Fibroblast of gingiva (primary cell): ENCODE data around the gene PKHD1.

Experiments used
- DNase-seq: peaks from one replicate; pipeline ENCODE4 v3.0.0-alpha.2; 2011; ENCODE audit warnings: low read depth

Gene PKHD1

DNA sequence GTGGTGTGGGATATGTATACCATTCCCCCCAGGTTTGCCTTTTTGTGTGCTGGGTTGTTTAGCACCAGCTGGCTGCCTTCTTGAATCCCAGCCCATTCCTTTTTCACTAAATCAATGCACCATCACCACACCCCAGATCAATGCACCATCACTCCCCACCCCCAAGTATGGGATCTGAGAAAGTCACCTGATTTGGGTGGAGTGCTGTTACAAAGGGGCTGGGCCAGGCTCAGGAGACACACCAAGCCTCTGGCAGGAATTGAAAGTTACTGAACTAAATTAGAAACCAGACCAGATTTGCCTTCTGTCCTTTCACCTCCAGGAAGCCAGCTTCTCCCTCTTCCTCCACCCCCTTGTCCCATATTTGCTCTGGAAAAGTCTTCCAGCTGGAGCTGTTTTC, 19.6 kb upstream of the PKHD1 start:
- DNase-seq = no peak

DNA sequence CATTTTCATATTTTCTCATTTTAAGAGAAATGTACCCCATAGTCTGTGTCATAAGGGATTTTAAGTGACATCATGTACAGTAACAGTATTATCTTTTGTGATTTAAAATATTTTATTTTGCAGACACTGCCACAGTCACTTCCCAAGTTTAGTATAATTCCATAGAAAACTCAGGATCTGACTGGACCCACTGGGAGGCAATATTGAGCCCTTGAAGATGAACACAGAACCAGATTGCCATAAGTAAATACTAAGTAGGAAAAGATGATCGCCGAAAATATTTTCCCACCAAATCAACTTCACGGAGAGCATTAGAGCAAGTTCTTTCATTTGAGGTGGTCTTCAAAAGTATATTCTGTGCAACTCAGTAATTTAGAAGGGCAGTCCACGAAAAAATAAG, 17.6 kb upstream of the PKHD1 start:
- no peak for DNase-seq

DNA sequence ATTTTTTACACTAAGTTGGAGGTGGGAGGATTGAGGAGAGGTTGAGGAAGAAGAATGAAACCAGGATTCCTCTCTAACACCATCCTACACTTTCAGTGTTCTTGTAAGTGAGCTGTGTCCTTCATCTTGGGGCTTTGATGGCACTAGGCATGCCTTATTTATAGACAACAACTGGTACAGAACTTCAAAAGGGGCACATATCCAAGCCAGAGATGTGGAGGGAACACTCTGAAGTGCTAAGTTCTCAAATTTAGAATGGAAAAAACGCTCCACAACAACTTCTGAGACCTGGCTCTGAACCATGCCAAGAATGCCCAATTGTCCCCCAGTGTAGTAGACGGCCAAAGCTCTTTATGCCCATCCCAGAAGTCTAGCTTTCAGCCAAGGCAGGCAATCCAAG, 16.2 kb upstream of the PKHD1 start:
- no peak for DNase-seq

DNA sequence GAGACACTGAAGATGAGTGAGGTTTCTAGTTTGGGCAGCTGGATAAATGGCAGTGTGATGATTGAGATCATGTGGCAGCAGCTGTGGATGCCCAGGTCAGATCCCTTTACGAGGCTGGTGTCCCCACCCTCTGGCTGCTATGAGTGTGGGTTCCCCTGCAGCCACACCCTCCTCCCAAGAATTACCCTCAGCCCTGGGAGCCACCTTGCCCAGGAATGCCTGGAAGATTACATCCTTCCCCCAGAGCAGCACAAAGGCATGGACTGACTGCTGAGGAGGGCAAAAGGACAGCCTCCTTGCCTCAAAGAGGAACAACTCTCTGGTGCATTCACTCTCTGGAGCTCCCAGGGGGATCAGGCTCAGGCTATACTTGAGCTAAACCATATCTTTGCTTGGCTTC, 15.0 kb upstream of the PKHD1 start:
- no peak for DNase-seq

DNA sequence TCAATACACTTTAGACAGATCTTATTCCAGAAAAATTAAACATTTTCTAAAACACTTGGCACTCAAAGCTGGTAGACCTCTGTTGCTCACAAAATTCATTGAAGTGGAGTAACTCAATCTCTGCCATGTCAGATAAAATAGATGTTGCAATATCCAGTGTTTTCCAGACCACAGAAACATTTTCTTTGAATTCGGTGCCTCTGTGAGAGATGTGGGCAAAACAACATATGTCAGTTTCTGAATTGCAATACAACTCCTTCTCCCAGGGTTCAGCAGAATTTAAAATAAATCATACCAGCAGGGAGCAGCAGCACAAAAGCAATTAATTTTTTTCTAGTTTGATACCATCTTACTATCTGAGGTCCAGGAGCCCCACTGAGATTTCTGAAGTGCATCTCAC, 11.3 kb upstream of the PKHD1 start:
- DNase-seq = no peak

DNA sequence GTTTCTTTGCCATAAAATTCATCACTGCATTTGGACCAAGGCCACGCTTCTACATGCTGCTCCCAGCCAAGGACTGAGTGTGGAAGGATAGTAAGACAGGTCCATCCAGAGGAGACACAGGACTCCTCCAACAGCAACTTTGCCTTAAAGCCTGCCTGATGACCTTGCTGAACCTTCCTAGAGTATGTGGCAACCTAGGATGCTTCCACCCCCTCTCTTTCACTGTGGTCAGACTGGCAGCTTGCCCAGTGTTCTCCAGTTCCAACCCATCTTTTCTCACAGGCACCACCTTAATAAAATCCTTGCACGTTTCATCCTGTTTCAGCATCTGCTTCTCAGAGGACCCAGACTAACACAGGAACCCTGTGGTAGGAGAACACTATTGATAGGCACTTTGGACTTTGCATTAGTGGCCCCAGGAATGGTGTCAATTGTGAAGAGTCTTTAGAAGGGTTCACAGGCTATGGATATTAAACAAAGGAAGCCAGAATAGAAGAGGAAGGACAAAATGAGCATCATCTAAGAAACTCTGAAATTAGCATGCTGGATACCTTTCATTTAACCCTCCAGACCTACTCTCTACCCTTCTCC, 2.4 kb upstream of the PKHD1 start:
- DNase-seq = no peak

DNA sequence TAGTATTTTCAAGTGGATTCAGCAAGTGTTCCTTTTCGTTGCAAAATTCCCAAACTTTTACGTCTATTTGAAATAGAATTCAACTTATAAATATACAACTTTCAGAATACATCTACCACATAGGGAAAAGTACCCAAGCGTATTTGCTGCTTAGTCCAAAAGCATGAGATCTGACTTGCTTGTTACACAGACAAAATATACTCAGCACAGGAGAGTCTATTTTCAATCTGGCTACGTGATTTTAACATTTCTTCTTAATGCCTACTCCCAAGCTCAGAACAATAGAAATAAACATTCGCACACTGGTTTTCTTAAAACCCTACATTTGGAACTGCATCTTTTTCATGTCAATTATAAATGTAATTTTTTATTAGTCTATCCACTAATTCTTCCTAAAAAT, 672 bp downstream of the PKHD1 start:
- DNase-seq = no peak

DNA sequence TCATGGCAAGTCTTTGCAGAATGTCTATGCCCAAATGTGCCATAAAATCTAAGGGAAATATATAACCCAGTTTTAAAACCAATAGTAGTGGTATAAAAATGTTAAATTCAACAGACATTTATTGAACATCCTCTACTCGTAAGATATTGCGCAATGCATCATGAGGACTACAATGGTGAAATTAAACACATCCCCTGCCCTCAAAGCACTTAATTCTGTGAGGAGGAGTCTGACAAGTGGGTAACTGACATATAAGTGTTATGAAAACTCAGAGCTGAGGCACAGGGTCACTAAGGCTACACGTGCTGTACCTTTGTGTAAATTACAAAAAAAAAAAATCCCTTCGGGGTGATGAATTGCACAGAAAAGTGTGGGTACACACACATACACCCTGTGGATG, 6.2 kb downstream of the PKHD1 start:
- no peak for DNase-seq

DNA sequence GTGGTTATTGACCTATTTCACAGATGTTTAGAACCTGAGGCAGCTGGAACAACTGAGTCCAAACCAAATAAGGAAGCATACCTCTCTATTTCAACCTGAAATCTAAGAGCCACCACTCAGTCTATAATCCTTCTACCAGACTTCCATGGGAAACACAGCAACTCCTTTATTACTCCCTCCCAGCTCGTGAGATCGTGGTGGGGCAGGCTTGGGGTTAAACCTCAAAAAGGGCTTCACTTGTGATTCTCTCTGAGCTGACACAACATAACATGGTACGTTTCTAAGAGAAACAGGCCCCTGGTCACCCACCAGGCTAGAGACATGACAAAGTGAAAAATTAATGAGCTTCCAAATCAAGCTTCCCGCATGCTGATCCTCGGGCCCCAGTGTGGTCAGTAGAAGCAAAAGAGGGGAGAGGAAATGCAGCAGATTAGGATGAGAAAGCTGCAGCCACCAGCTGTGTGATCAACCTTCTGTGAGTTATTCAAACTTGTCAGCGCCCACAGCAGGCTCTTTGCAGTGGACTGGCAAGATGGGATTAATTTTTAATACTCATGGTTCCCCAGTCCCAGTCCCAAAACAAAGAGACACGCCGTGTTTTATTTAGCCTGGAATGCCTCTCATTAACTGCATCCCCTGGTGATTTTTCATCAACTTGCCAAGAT, 9.3 kb downstream of the PKHD1 start:
- no peak for DNase-seq

DNA sequence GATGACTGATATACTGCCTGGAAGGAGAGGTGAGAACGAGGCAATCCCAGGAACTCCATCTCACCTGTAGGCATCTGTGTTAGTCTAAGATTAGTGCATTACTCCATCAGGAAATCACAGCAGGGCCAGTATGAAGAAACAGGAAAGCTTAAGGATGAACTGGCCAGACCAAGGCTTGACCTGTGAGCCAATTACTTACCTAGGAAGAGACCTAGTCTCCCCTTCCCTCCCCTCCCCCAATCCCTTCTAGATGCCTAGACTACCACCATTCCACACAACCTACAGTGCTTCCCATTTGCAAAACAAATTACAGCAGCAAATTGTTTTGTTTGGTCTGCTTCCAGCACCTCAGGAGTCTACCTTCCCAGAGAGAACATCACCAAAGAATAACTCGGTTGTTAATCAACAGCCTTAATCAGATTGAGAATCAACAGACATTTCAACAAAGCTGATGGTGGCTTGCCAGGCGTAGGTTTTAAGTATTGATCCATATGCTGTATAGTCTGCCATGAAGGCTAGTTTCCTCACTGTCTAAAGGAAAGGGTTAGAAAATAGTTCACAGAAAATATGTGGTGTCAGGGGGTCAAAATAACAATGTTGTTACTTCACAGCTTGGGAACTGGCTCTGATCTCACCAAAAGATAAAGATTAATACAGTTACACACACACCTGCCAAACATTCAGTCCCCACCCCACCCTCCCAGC, 10.1 kb downstream of the PKHD1 start:
- DNase-seq = no peak

DNA sequence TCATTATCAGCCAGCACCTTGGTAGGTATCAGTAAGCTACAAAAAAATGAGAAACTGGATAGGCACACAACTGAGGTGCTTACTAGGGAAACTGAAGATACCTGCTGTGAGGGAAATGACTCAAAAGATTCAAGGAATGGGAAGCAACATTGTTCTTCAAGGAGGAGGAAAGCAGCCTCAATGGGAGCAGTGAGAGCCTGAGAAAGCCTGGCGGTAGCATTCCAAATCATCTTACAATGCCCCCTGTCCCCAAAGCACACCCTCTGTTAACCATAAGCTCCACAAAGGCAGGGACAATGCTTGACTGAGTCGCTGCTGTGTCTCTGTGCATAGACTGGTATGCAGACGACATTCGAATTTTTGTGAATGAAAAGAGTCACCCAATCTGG, 10.6 kb downstream of the PKHD1 start:
- no peak for DNase-seq

DNA sequence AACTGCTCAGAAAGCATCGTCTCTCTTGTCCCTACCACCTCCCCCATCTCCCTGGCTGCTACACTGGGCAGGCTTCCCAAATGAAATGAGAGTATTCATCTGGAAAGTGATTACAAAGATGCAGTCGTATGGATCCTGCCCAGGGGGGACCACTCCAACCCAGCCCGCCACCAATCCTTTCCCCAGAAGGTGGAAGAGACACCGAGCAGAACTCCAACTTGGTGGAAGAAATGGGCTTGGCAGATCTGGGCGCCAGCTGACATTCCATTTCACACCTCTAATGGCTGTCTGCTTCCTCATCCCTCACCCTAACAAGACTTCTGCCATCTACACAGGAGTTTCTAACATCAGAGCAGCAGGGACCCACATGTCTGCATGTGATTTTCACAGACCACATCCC, 12.7 kb downstream of the PKHD1 start:
- DNase-seq = no peak

DNA sequence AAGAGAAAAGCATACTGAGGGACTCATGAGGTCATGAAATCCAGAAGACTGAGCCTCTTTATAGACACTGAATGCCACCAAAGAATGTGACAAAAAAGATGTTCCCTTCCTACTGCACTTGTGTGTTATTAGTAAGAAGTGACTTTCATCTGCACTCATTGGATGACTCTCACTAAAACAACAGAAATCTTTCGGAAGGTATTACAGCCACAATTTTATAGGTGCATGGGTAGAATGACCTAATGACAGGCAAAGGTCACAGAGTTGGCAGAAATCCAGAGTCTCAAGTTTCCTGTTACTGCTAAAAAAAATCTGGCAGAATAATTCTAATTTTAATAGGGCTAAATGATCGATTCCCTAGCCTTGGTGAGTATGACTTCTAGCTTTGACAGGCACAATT, 13.3 kb downstream of the PKHD1 start:
- no peak for DNase-seq

DNA sequence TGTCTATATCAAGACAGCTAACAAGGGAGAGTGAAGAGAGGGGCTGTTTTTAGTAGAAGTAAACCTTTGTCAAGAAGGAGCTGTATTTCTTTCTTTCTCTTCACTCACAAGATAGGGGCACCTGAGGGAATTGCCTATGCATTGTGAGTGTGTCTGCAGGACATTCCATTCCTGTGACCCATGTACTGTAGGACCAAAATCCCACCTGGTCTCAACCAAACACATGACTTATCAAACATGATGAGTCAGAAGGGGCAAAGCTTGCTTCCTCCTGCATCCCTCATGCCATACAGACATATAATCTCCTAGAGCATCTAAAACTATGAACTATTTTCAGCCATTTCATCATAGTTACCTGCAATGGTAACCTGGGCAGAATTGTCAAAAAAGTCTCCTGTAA, 21.8 kb downstream of the PKHD1 start:
- no peak for DNase-seq

DNA sequence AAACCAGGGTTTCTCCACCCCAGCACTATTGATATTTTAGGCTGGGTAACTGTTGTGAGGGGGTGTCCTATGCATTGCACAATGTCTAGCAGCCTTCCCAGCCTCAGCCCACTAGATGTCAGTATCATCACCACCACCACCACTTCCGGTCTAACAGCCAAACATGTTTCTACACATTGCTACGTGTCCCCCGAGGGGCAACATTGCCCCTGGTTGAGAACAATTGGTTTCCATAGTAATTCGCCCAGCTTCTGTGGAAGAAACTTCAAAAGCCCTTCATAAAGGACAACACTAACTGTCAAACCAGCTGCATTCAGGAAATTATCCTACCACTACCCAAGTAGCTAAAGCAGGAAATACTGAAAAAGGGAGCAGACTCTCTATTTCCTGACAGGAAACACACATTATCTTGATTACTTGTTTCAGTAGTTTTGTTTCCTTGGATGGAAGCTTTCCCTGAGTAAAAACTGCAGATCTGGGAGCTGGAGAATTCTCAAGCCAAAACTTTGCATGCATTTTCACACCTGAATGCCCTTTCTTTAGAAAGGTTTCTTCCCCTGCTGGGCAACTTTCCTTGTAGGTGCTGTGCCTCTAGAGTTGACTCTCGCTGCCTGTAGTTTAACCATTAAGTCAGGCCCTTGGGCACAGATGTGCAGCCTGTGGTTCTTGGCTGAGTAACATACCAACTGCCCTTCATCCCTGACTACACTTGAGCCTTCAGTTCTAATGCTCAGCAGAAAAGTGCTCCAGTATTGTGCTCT, 23.6 kb downstream of the PKHD1 start:
- DNase-seq = no peak

DNA sequence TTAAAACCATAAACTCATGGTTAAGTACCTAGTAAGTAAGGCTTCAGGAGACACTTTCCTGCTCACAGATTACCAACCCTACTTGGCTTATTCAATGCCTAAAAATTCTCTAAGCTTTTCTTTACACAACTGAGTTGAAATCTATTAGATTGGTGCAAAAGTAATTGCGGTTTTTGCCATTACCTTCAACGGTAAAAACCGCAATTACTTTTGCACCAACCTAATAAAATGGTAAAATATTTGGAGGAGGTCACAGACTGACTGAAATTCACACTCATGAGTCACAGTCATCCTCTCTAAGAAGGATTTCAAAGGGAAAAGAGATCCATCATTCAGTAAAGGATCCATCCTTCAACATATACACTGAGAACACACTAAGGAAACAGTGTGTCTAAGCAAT, 25.9 kb downstream of the PKHD1 start:
- DNase-seq = no peak

DNA sequence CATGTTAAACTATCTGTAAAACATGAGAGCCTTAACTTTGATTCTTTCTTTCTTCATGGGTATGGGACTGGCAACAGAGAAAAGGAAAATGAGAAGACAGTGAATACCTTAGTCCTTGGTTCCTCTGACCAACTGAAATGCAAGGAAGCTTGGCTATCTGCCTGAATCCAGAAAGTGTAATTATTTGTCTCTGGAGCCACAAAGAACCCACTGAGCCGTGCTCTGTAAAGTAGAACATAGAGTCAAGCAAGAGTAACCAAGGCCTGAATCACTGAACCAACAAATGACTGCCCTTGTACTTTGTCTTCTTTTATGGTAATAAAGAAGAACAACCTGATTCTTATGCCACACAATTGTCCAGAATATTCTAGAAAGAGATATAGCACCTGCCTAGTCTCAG, 27.6 kb downstream of the PKHD1 start:
- DNase-seq = no peak

DNA sequence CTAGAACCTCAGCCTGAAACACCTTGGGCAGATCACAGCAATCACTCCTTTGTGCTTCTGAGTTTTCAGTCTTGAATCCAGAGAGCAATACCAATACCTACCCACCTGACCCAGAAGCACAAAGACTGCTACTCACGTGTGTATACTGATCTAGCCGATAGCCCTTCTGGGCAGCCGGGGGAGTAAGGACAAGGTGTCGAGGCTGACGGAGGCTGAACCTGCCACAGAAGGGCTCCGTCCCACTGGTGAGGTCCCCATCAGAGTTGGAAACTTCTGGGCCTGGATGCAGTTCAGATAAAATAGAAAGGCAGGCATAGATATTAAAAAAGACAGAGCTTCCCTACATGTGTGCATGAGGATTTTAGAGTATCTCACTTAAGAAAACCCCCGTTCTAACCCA, 32.0 kb downstream of the PKHD1 start:
- no peak for DNase-seq

DNA sequence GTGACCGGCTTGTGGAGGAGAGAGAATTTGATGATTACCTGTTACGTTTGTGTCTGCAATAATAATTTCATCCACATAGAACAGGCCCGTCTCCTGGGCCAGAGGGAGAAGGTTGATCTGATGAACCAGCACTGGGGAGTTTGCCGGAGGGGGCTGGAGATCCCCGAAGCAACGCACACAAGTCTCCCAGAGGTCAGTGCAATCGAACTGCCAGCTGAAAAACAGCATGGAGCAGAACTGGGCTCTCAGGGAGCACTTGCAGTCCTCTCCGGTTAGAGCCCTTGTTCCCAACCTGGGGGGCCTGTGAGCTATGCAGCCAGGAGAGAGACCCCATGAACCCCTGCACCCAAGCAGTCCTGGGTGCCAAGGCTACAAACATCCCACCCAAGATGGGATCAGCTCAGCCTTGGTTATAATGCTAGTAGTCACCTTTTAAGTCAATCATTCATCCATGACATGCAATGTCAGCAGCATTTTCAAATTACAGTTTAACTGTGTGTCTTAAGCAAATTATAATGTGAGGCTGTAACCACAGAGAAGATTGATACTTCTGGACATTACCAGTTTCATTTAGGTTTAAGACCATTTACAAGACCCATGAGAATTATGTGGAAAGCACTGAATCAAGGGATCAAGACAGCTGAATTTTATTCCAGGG, 34.2 kb downstream of the PKHD1 start:
- no peak for DNase-seq

DNA sequence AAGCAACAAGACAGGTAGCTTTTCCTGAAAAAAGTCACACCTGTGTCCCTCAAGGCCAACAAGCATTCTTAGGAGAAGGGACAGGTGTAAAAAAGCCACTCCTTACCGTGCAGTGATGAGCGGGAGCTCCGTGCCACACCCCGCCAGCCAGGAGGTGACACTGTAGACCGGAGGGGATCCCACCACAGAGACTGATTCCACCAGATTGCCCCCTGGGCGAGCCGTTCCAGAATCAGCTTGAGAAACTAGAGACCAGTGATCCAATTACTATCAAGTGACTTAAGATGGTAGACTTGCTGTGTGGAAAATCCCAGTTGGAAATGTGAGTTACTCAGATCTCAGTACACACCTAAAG, 37.4 kb downstream of the PKHD1 start:
- DNase-seq = no peak

DNA sequence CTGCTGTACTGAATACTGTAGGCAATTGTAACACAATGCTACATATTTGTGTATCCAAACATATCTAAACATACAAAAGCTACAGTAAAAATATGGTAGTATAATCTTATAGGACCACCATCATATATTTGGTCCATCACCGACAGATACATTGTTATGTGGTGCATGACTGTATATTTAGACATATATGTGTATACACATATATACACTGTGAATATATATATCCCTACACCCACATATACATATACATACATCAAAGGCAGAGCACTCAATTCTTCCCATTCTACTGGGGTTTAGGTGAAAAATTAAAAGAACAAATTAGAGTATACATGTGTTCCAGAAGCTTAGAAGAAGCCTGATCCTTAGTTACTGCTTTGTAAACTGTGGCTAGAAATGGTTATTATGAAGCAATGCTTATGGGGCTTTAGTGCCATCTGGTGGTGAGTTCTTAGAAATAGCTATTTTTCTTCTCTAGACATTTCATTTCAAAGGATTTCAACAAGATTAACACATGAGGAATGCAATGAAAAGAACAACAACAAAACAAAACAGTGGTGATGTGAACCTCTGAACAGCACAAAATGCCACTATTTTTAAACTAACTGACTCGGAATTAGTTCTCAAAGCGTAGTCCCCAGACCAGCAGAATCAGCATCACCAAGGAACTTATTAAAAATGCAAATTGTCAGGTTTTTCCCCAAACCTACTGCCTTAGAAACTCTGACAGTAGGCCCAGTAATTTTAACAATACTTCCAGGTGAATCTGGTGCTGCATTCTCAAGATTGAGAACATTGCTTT, 38.0 kb downstream of the PKHD1 start:
- peak; percentile 23 for DNase-seq

DNA sequence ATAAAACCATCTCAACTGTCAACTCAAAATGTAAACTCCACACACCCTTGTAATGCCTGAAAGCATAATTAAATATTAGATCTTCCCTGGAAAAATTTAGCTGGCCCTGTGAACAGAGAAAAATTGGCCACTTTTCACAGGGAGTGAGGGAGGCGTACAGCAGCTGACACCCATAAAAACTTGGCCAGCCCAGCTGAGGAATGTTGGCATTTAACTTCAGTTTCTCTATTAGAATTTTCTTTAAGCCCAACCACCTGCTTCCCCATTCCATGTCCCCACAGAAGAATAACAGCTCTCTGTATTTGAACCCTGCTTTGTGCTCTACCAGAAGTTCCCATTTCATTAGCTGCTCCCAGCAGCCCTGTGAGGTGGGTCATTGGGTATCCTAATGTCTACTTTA, 41.0 kb downstream of the PKHD1 start:
- no peak for DNase-seq
